ENCODE data around the gene LYL1. TPM values are rescaled to one million over a fixed set of nuclear protein-coding genes. Genes with fewer than 3 reads are reported as not detected.
"Not testable (repeated sequence)": the region's sequence is repeated elsewhere in the genome, so short reads cannot be mapped to it uniquely, and the experiment has no call there.

The LYL1 gene
- total RNA-seq, 1 donor from 2014 or later = 6.3 TPM

GRCh38 chr19:13149628-13150186 is 47.0 kb upstream of the LYL1 start:
- Histone ChIP-seq H3K36me3 (peaks cover 22% of the 10 kb centered on the region), H3K9me3 (replicated peaks) (no peaks in the 10 kb centered on the region), H3K27me3 (ENCODE audit: low read depth) (no peaks in the 10 kb centered on the region), H3K4me3 (peak overlapping the region; percentile 91), H3K4me1 (peaks cover 55% of the 10 kb centered on the region), H3K27ac (replicated peaks) (peak overlapping the region; percentile 99)
- TF ChIP-seq CTCF (IDR thresholded peaks at IDR 0.05; ENCODE audit: borderline replicate concordance) = no peak
- DNase-seq = peak; percentile 44
- intact Hi-C loops (cut with micrococcal nuclease) = no loop called here

- DNase-seq; intact Hi-C loops (cut with micrococcal nuclease): not testable (repeated sequence)
- H3K4me1 ChIP-seq = peaks cover 49% of the 10 kb centered on the region
These were observed 46.5 kb upstream of the LYL1 start for GRCh38 chr19:13149173-13149627.

GRCh38 chr19:13146763-13147563 is 44.3 kb upstream of the LYL1 start:
- Histone ChIP-seq H3K36me3 (peaks cover 24% of the 10 kb centered on the region), H3K27me3 (ENCODE audit: low read depth) (no peaks in the 10 kb centered on the region), H3K4me3 (no peak overlapping the region), H3K27ac (replicated peaks) (no peak overlapping the region), H3K9me3 (replicated peaks) (no peaks in the 10 kb centered on the region), H3K4me1 (peaks cover 27% of the 10 kb centered on the region)
- intact Hi-C loops (cut with micrococcal nuclease) = no loop called here
- no peak for DNase-seq
- no peak for TF ChIP-seq CTCF (IDR thresholded peaks at IDR 0.05; ENCODE audit: borderline replicate concordance)

More at GRCh38 chr19:13149173-13149627, 46.5 kb upstream of the LYL1 start:
- peak overlapping the region; percentile 91 for H3K4me3 ChIP-seq
- not testable (repeated sequence) for H3K9me3 ChIP-seq (replicated peaks); H3K27me3 ChIP-seq (ENCODE audit: low read depth)
- H3K36me3 ChIP-seq = peaks cover 27% of the 10 kb centered on the region
- H3K27ac ChIP-seq (replicated peaks) = peak overlapping the region; percentile 99

GRCh38 chr19:13139633-13140311 is 37.1 kb upstream of the LYL1 start:
- Histone ChIP-seq H3K4me1 (peaks cover 7% of the 10 kb centered on the region), H3K9me3 (replicated peaks) (no peaks in the 10 kb centered on the region), H3K4me3 (no peak overlapping the region), H3K36me3 (peaks cover 54% of the 10 kb centered on the region), H3K27ac (replicated peaks) (no peak overlapping the region), H3K27me3 (ENCODE audit: low read depth) (no peaks in the 10 kb centered on the region)
- TF ChIP-seq CTCF (IDR thresholded peaks at IDR 0.05; ENCODE audit: borderline replicate concordance) = no peak
- DNase-seq = no peak
- intact Hi-C loops (cut with micrococcal nuclease) = no loop called here

- H3K36me3 ChIP-seq = peaks cover 45% of the 10 kb centered on the region
- intact Hi-C loops (cut with micrococcal nuclease) = no loop called here
- no peak for TF ChIP-seq CTCF (IDR thresholded peaks at IDR 0.05; ENCODE audit: borderline replicate concordance)
- H3K4me1 ChIP-seq = peaks cover 16% of the 10 kb centered on the region
- no peak for DNase-seq
- H3K4me3 ChIP-seq = no peak overlapping the region
- H3K27me3 ChIP-seq (ENCODE audit: low read depth) = no peaks in the 10 kb centered on the region
- H3K9me3 ChIP-seq (replicated peaks) = no peaks in the 10 kb centered on the region
- no peak overlapping the region for H3K27ac ChIP-seq (replicated peaks)
These were observed 36.2 kb upstream of the LYL1 start for GRCh38 chr19:13138916-13139198.
